Measurements from ENCODE around the gene TMIE.

TMIE gene

DNA sequence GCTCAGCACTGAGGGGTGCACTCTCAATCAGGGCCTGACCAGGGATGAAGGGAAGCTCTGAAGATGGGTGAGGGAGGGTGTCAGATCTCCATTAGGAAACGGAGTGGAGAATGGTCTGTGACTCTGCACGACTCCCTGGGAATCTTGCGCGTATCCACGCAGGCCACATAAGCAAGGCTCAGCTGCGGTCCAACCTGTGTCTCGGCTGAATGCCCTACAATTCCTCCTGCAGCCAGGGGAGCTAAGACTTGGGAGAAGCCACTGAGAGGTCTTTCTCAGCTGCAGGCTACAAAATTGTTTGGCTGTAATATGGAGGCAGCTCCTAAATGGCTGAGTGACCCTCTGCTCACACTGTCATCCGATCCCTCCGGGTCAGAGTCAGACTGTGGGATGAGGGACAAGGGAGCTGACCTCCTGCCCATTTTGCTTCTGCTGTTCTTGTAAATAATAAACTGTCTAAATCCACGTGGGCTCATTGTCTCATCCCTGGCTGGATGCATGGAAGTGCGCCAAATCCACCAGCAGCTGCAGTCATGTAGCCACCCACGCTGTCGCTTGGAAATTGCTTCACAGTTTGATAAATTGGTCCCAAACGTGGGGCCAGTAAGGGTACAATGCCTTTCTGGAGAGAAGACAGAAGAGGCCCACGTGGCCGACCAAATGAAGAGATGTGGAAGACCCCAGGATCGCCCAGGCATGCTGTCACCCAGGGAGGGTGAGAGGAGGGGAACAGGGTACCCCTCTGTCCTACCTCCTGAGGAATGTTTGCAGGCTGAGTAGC, 38.2 kb upstream of the TMIE start:
- Histone ChIP-seq H3K23ac (ENCODE audit: low read length in 2 of 2) (no peak overlapping the region), H3K9me3 (ENCODE audit: control insufficient read depth, low read length) (no peaks in the 10 kb centered on the region), H3K27me3 (ENCODE audit: control insufficient read depth in 1 of 2, insufficient read depth in 1 of 2, low read length in 2 of 2) (peaks cover 13 to 45% of the 10 kb centered on the region in 2 experiments), H3K79me1 (replicated peaks; ENCODE audit: low read length, poor library complexity, severe bottlenecking) (no peaks in the 10 kb centered on the region), H3K4me1 (ENCODE audit: control insufficient read depth, insufficient read depth, low read depth, low read length) (peaks cover 20% of the 10 kb centered on the region), H3K4me3 (ENCODE audit: insufficient read depth in 1 of 2, low read depth in 1 of 2, low read length in 2 of 2) (no peak overlapping the region), H3K4ac (ENCODE audit: low read depth in 1 of 2, low read length in 2 of 2) (no peak overlapping the region), H2BK120ac (ENCODE audit: low read depth, low read length) (no peak overlapping the region), H2BK5ac (ENCODE audit: low read depth, low read length, poor library complexity, severe bottlenecking) (no peak overlapping the region), H4K91ac (ENCODE audit: low read length) (no peak overlapping the region), H3K9ac (ENCODE audit: low read length) (no peak overlapping the region), H3K27ac (ENCODE audit: low read length, poor library complexity, severe bottlenecking) (no peak overlapping the region), H2BK15ac (ENCODE audit: low read depth, poor library complexity, severe bottlenecking) (peak overlapping the region; percentile 71), H3K36me3 (ENCODE audit: control insufficient read depth in 1 of 2, insufficient read depth in 2 of 2, low read depth in 1 of 2, low read length in 2 of 2) (no peaks in the 10 kb centered on the region), H2BK12ac (ENCODE audit: low read length in 2 of 2) (peak overlapping the region in 1 of 2 experiments; percentile 13), H3K4me2 (ENCODE audit: low read length, poor library complexity, severe bottlenecking) (no peak overlapping the region), H3K14ac (ENCODE audit: low read length in 2 of 2) (no peak overlapping the region), H2AFZ (ENCODE audit: low read depth, low read length) (no peak overlapping the region), H2AK5ac (ENCODE audit: low read length, severe bottlenecking) (no peak overlapping the region), H4K8ac (ENCODE audit: low read length) (no peak overlapping the region), H3K18ac (ENCODE audit: low read depth in 1 of 2, low read length in 2 of 2) (no peak overlapping the region)
- peak; percentile 52 for DNase-seq
- WGBS, result 65% methylated on average over 17 of the region's 17 CpGs

DNA sequence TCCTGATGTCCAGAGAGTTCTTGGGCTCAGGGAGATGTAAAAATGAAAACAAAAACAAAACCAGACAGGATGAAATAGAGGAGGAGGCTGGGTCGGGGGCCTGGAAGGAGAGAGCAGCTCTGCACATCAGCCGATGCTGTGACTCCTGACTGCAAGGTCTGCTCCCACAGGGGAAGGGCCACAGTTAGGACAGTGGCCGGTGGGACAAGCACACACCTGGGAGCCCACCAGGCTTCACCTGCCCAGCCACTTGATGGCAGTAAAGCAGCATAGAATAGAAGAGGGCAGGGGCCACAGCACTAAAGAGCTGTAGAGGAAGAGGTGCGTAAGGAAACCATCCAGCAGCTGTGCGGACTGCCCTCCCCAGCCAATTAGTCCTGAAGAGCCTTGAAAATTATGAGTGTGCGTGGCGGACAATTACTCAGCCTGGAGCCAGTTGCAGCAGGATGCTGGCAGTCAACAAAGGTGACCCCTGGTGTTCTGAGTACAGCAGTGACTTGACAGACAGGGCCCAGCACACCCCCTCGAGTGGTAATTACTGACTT, 37.5 kb upstream of the TMIE start:
- H3K27me3 ChIP-seq (ENCODE audit: control insufficient read depth in 1 of 2, insufficient read depth in 1 of 2, low read length in 2 of 2), result peaks cover 13 to 48% of the 10 kb centered on the region in 2 experiments
- peak overlapping the region in 1 of 2 experiments; percentile 16 for H3K4ac ChIP-seq (ENCODE audit: low read depth in 1 of 2, low read length in 2 of 2)
- no peak overlapping the region for H2AFZ ChIP-seq (ENCODE audit: low read depth, low read length)
- no peak overlapping the region for H3K23ac ChIP-seq (ENCODE audit: low read length in 2 of 2)
- H3K4me3 ChIP-seq (ENCODE audit: insufficient read depth in 1 of 2, low read depth in 1 of 2, low read length in 2 of 2), result no peak overlapping the region
- no peak overlapping the region for H4K91ac ChIP-seq (ENCODE audit: low read length)
- no peak overlapping the region for H2BK5ac ChIP-seq (ENCODE audit: low read depth, low read length, poor library complexity, severe bottlenecking)
- peak overlapping the region; percentile 71 for H2BK15ac ChIP-seq (ENCODE audit: low read depth, poor library complexity, severe bottlenecking)
- no peak overlapping the region for H2BK120ac ChIP-seq (ENCODE audit: low read depth, low read length)
- H3K9me3 ChIP-seq (ENCODE audit: control insufficient read depth, low read length), result no peaks in the 10 kb centered on the region
- peak; percentile 32 for DNase-seq
- H3K18ac ChIP-seq (ENCODE audit: low read depth in 1 of 2, low read length in 2 of 2), result peak overlapping the region in 1 of 2 experiments; percentile 69
- no peak overlapping the region for H2AK5ac ChIP-seq (ENCODE audit: low read length, severe bottlenecking)
- no peak overlapping the region for H3K14ac ChIP-seq (ENCODE audit: low read length in 2 of 2)
- peak overlapping the region in 1 of 2 experiments; percentile 31 for H2BK12ac ChIP-seq (ENCODE audit: low read length in 2 of 2)
- no peak overlapping the region for H3K27ac ChIP-seq (ENCODE audit: low read length, poor library complexity, severe bottlenecking)
- H3K9ac ChIP-seq (ENCODE audit: low read length), result no peak overlapping the region
- H3K79me1 ChIP-seq (replicated peaks; ENCODE audit: low read length, poor library complexity, severe bottlenecking), result no peaks in the 10 kb centered on the region
- no peak overlapping the region for H4K8ac ChIP-seq (ENCODE audit: low read length)
- no peaks in the 10 kb centered on the region for H3K36me3 ChIP-seq (ENCODE audit: control insufficient read depth in 1 of 2, insufficient read depth in 2 of 2, low read depth in 1 of 2, low read length in 2 of 2)
- H3K4me2 ChIP-seq (ENCODE audit: low read length, poor library complexity, severe bottlenecking), result no peak overlapping the region
- peaks cover 21% of the 10 kb centered on the region for H3K4me1 ChIP-seq (ENCODE audit: control insufficient read depth, insufficient read depth, low read depth, low read length)
- 40% methylated on average over 8 of the region's 8 CpGs for WGBS

DNA sequence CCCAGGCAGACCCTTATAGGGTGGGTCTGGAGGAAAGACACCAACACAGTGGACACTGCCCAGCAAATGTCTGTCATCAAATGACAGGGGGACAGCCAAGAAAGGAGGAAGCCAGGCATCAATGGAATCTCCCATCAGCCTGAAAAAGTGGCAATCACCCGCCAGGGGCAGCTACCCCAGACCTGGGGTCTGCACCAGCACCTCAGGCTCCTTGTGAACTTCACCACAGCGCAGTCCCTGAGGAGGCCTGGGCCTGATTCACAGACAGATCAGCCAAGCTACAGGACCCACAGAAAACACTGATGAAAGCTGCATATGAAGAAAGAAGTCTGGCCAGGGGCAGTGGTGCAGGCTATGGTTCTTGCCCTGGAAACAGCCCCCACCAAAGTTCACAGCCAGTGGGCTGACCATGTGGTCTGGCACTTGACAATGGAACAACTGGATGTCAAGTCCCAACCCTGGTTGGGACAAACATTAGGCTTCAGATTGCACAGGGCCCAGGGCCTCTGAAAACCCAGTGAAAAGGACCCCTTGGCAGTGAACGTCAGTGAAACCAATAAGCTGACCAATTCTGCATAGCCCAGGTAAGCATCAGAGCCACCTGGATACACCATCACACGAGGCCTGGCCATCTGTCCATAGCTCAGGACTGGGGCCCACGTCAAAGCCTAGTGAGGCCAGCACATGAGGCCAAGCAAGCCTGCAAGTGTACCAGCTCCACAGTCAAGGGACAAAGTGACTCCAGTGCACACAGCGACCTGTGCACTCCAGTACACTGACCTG, 36.8 kb upstream of the TMIE start:
- Histone ChIP-seq H3K4me1 (ENCODE audit: control insufficient read depth, insufficient read depth, low read depth, low read length) (peaks cover 20% of the 10 kb centered on the region), H3K18ac (ENCODE audit: low read depth in 1 of 2, low read length in 2 of 2) (peak overlapping the region in 1 of 2 experiments; percentile 14), H2AFZ (ENCODE audit: low read depth, low read length) (no peak overlapping the region), H3K9ac (ENCODE audit: low read length) (no peak overlapping the region), H2BK15ac (ENCODE audit: low read depth, poor library complexity, severe bottlenecking) (peak overlapping the region; percentile 13), H3K23ac (ENCODE audit: low read length in 2 of 2) (peak overlapping the region in 1 of 2 experiments; percentile 28), H3K9me3 (ENCODE audit: control insufficient read depth, low read length) (no peaks in the 10 kb centered on the region), H3K36me3 (ENCODE audit: control insufficient read depth in 1 of 2, insufficient read depth in 2 of 2, low read depth in 1 of 2, low read length in 2 of 2) (no peaks in the 10 kb centered on the region), H3K27me3 (ENCODE audit: control insufficient read depth in 1 of 2, insufficient read depth in 1 of 2, low read length in 2 of 2) (peaks cover 13 to 47% of the 10 kb centered on the region in 2 experiments), H3K14ac (ENCODE audit: low read length in 2 of 2) (no peak overlapping the region), H2AK5ac (ENCODE audit: low read length, severe bottlenecking) (no peak overlapping the region), H2BK5ac (ENCODE audit: low read depth, low read length, poor library complexity, severe bottlenecking) (no peak overlapping the region), H2BK12ac (ENCODE audit: low read length in 2 of 2) (no peak overlapping the region), H3K4ac (ENCODE audit: low read depth in 1 of 2, low read length in 2 of 2) (peak overlapping the region in 1 of 2 experiments; percentile 16), H3K4me3 (ENCODE audit: insufficient read depth in 1 of 2, low read depth in 1 of 2, low read length in 2 of 2) (no peak overlapping the region), H2BK120ac (ENCODE audit: low read depth, low read length) (no peak overlapping the region), H3K27ac (ENCODE audit: low read length, poor library complexity, severe bottlenecking) (no peak overlapping the region), H3K79me1 (replicated peaks; ENCODE audit: low read length, poor library complexity, severe bottlenecking) (no peaks in the 10 kb centered on the region), H4K91ac (ENCODE audit: low read length) (peak overlapping the region; percentile 36), H4K8ac (ENCODE audit: low read length) (peak overlapping the region; percentile 19), H3K4me2 (ENCODE audit: low read length, poor library complexity, severe bottlenecking) (no peak overlapping the region)
- no peak for DNase-seq
- 87% methylated on average over 6 of the region's 6 CpGs for WGBS
